GM21526 (cell line): ENCODE results near the gene CEP135.
"Not testable (repeated sequence)": the region's sequence is repeated elsewhere in the genome, so short reads cannot be mapped to it uniquely, and the experiment has no call there.

Experiments used
- ATAC-seq: cut with Tn5 transposase; IDR thresholded peaks from one replicate; pipeline ENCODE4 v1.9.1; 2021; ENCODE audit warnings: moderate library complexity; ENCODE audit not compliant: unreplicated experiment, low FRiP score

The CEP135 gene

DNA sequence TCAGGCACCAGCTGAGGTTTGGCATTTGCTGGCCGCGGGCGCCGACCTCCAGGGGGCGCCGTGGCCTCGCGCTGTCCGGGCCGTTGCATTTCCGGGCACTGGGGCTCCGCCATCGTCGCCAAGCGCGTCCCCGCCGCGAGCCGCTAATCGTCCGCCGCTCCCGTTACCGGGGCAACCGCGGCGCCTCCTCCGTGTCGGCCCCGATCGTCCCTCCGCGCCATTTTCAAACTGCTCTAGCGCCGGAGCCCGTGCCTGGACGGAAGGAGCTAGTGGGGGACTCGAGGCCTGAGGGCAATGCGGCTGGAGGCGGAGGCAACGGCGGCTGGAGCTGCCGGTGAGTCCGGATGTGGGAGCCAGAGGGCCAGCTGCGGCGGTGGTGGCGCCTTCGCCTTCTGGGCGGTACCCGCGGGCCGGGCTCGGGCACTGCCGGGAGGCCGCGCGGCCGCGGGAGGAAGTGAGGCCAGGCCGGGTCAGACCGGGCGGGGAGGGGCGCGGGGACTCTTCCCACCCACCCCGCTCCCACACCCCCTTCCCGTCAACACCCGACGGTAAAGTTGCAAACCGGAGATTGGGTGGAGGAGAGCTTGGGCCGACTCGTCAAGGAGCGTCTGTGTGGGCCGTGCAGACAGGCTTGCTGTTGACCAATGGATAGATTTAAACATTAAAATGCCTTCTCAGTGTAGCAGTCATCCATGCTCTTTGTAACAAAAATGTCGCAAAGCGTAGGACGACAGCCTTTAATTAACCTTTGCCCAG, at the start of gene CEP135:
CEP135 (plus strand) TSS at position 220 of the 756 bp plus-strand sequence. CDS start 3,186 bp downstream, outside the sequence.
- ATAC-seq, result peak; percentile 67

DNA sequence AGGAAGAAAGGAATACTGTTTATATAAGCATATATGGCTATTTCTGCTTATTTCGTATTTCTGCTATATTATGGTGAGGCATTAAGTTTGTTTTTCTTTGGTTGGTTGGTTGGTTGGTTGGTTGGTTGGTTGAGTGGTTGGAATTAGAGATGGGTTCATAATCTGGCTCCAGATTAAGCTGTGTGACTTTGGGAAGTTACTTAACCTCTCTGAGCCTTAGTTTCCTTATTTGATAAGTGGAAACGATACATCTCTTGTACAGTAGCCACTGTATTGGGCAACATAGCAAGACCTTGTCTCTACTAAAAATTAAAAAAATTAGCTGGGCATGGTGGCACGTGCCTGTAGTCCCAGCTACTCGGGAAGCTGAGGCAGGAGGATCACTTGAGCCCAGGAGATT, 46.1 kb upstream of the CEP135 start:
- no peak for ATAC-seq

- no peak for ATAC-seq
Measured at GRCh38 chr4:55903577-55903976, 45.2 kb upstream of the CEP135 start.

- no peak for ATAC-seq
Measured at GRCh38 chr4:55904576-55904975, 44.2 kb upstream of the CEP135 start.

DNA sequence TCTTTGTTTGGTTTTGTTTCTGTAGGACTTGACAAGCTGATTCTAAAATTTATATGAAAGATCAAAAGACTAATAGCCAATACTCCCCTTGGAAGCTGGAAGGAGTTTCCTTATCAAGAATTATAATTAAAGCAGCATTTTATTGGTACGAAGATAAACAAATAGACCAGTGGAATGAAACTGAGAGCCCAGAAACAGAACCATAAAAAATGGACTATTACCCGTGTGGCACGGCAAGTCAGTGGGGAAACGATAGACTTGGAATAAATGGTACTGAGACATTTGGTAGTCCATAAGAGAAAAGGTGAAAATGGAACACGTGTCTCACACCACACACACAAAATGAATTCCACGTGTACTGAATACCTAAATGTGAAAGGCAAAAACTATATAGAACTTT, 42.4 kb upstream of the CEP135 start:
- ATAC-seq, result no peak

GRCh38 chr4:55906989-55907388, 41.8 kb upstream of the CEP135 start:
- no peak for ATAC-seq

- no peak for ATAC-seq
Measured at GRCh38 chr4:55907469-55907868, 41.3 kb upstream of the CEP135 start.

- no peak for ATAC-seq
Measured at GRCh38 chr4:55910140-55910539, 38.6 kb upstream of the CEP135 start.

DNA sequence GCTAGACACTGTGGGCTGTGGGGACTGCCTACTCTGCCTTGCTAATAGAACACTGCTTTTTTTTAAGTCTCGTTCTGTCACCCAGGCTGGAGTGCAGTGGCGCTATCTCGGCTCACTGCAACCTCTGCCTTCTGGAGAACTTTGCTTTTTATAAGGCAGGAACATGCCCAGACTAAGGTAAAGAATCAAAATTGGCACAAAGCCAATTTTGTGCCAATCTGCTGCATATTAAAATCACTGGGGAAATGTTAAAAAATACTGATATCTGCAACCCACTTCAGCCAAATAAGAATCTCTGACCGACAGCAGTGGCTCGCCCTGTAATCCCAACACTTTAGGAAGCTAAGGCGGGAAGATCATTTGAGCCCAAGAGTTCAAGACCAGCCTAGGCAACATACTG, 36.5 kb upstream of the CEP135 start:
- no peak for ATAC-seq

GRCh38 chr4:55920571-55920970, 28.2 kb upstream of the CEP135 start:
- no peak for ATAC-seq

DNA sequence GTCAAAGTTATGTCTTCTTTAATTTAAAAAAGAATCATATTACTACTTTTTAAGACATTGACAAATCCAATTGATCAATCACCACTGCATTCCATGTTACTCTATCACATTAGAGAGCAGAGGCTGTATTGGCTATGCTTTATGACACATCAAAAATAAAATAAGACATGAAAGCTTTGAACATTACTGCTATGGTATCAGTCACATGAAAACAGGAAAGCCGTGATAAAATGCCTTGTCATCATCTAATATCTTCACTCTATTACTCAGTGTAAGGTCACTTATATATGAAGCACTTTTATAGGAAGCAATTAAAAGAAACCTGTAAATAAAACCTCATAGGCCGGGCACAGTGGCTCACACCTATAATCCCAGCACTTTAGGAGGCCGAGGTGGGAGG, 27.7 kb upstream of the CEP135 start:
- ATAC-seq, result no peak

GRCh38 chr4:55925241-55925640, 23.5 kb upstream of the CEP135 start:
- no peak for ATAC-seq

GRCh38 chr4:55926610-55927009, 22.1 kb upstream of the CEP135 start:
- ATAC-seq, result no peak

DNA sequence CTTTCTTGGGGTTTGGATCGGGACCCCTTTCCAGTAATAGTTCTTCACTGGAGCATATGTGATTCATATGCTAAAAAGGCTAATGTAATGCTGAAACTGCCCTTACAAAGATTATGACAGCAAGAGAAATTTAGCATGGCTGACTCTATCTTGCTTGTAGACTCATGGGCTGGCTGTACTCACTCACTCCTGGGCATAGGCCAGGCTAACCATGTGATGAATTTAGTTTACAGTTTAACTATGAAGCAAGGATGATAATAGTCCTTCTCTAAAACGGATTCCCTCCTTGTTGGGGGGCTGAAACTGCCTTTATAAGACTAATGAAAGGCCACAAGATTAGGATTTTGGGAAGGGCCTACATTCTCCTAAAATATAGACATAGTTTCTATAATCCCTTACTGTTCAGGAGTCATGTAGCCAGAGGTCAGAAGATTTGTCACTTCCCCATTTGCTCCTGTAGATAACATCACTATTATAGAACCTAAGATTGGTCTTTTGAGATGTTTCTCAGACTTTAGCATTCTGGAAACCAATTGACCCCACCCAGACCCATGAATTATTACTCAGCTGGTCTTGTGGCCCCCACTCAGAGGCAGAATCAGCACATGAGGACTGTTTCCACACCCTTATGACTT, 20.8 kb upstream of the CEP135 start:
- ATAC-seq, result no peak

DNA sequence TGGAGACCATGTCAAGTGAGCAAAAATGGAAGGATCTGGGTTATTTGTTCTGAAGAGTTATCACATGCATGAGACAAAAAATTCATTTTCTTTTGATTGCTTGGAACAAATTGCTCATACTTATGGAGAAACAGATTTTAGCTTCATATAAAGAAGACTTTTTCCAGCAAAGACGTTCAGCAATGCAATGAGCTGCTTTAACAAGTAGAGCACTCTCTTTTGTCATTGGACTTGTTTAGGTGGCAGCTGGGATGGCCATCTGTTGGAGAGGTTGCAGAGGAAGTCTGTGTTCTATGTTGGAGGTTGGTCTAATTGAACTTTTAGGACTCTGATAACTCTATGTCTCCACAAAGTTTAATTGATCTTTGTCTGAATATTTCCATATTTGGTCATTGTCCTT, 19.9 kb upstream of the CEP135 start:
- no peak for ATAC-seq

GRCh38 chr4:55931043-55931442, 17.7 kb upstream of the CEP135 start:
- ATAC-seq, result no peak

DNA sequence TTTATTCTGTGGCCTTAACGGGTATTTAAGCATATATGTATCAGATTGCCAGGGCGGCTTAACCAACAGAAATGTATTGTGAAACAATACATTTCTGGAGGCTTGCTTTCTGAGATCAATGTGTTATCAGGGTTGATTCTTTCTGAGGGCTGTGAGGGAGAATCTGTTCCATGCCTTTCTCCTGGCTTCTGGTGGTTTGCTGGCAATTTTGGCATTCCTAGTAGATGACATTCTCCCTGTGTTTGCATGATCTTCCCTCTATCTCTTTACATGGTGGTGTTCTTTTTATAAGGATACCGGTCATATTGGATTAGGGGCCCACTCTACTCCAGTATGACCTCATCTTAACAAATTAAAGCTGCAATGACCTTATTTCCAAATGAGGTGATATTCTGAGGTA, 16.9 kb upstream of the CEP135 start:
- ATAC-seq, result no peak

DNA sequence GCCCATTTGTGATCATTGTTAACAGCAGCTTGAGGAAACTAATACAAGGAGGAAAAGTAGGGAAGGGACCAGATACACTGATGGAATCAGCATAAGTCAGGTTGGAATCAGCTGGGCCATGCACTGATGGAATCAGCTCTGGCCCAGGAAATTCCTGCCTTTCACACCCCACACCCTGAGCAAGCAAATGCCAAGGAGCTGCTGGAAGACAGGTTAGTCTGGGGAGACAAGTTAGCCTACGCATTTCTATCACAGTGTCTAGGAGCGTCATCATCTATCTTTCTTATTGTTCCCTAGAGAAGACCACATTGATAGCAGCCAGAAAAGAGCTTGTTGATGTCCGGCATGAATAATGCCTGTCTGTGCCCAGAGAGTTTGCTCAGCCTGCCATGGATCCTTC, 16.2 kb upstream of the CEP135 start:
- no peak for ATAC-seq

- ATAC-seq, result no peak
Measured at GRCh38 chr4:55933611-55934010, 15.1 kb upstream of the CEP135 start.

DNA sequence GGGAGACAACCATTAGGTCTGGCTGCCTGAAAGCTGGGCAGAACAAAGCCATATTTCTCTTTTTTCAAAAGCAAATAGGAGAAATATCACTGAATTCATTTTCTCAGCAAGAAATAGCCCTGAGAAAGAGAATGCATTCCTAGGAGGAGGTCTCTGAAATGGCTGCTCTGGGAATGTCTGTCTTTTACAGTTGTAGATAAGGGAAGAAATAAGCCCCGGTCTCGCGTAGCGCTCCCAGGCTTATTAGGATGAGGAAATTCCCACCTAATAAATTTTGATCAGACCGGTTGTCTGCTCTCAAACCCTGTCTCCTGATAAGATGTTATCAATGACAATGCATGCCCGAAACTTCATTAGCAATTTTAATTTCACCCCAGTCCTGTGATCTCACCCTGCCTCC, 12.8 kb upstream of the CEP135 start:
- ATAC-seq, result not testable (repeated sequence)

DNA sequence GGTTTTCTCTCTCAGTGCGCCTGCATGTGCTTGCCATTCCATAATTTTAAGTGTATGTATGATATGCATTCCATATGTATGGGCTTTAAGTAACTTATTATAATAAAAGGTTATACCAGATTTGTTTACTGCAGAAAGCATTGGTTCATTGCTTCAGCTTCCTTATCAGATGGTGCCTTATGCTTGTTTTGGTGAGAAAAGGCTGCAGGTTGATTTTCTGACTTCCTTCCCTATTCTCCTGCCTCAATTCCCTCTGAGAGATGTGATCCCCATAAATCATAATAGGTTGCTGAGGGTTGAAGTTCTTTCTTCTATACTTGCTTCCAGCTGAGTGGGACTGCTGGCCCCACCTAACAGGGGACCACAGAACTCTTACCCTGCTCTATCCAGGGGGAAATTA, 10.3 kb upstream of the CEP135 start:
- ATAC-seq, result no peak

GRCh38 chr4:55939421-55939820, 9.3 kb upstream of the CEP135 start:
- ATAC-seq, result no peak
